Activated naive CD4-positive, alpha-beta T cell treated with anti-CD3 and anti-CD28 coated beads, Interleukin-2, amount 10 ng/mL, durations not matched to agents 7 days and 5 days (primary cell): ENCODE results near the gene KIF26B.
"Not testable (repeated sequence)": the region's sequence is repeated elsewhere in the genome, so short reads cannot be mapped to it uniquely, and the experiment has no call there.

Source experiments
- CTCF ChIA-PET: fragments of 350-600 bp; sonication (Branson Sonifier 250); formaldehyde crosslinking; loops from one replicate; lab custom pipeline; 2021; ENCODE audit warnings: antibody characterized with exemption; lab: Charles Lee
- DNase-seq: peaks from one replicate; pipeline ENCODE4 v3.0.0-alpha.2; 2020
- H3K27ac Mint-ChIP-seq: one replicate; pipeline ENCODE4 v1.8.0; 2021; ENCODE audit warnings: mild to moderate bottlenecking, moderate library complexity, mixed read lengths
- H3K27me3 Mint-ChIP-seq: one replicate; pipeline ENCODE4 v1.8.0; 2021; ENCODE audit warnings: mild to moderate bottlenecking, mixed read lengths
- H3K36me3 Mint-ChIP-seq: one replicate; pipeline ENCODE4 v1.8.0; 2021; ENCODE audit warnings: mixed read lengths
- H3K4me1 Mint-ChIP-seq: one replicate; pipeline ENCODE4 v1.8.0; 2021; ENCODE audit warnings: mixed read lengths
- H3K4me3 Mint-ChIP-seq: one replicate; pipeline ENCODE4 v1.8.0; 2021; ENCODE audit warnings: mild to moderate bottlenecking, moderate library complexity, mixed read lengths
- H3K9me3 Mint-ChIP-seq: one replicate; pipeline ENCODE4 v1.8.0; 2021; ENCODE audit warnings: mixed read lengths

The KIF26B gene

GRCh38 chr1:245319094-245319493 lies 164.3 kb downstream of the KIF26B start:
- CTCF ChIA-PET = no interaction called here
- no peaks in the 10 kb centered on the region for H3K9me3 Mint-ChIP-seq
- H3K4me1 Mint-ChIP-seq = no peaks in the 10 kb centered on the region
- no peak overlapping the region for H3K27ac Mint-ChIP-seq
- H3K36me3 Mint-ChIP-seq = no peaks in the 10 kb centered on the region
- H3K4me3 Mint-ChIP-seq = no peak overlapping the region
- DNase-seq = no peak
- H3K27me3 Mint-ChIP-seq = no peaks in the 10 kb centered on the region

- CTCF ChIA-PET = interaction anchor here (1.0 kb wide), 1 partner anchor 173 kb away, joined by 3 read pairs; no protein-coding TSS in a partner anchor
- no peak overlapping the region for H3K4me3 Mint-ChIP-seq
- DNase-seq = no peak
- H3K9me3 Mint-ChIP-seq = no peaks in the 10 kb centered on the region
- H3K4me1 Mint-ChIP-seq = no peaks in the 10 kb centered on the region
- H3K27me3 Mint-ChIP-seq = no peaks in the 10 kb centered on the region
- no peaks in the 10 kb centered on the region for H3K36me3 Mint-ChIP-seq
- no peak overlapping the region for H3K27ac Mint-ChIP-seq
Observed at GRCh38 chr1:245322673-245323072, 167.9 kb downstream of the KIF26B start.

GRCh38 chr1:245323765-245324164 lies 169.0 kb downstream of the KIF26B start:
- H3K27me3 Mint-ChIP-seq, H3K4me3 Mint-ChIP-seq, H3K36me3 Mint-ChIP-seq, H3K27ac Mint-ChIP-seq, H3K9me3 Mint-ChIP-seq, CTCF ChIA-PET, H3K4me1 Mint-ChIP-seq, DNase-seq: not testable (repeated sequence)

- DNase-seq = no peak
- Mint-ChIP-seq H3K36me3 (no peaks in the 10 kb centered on the region), H3K27me3 (peaks cover 3% of the 10 kb centered on the region), H3K4me1 (no peaks in the 10 kb centered on the region), H3K4me3 (no peak overlapping the region), H3K9me3 (no peaks in the 10 kb centered on the region), H3K27ac (no peak overlapping the region)
- CTCF ChIA-PET = no interaction called here
Observed at GRCh38 chr1:245325922-245326795, 171.4 kb downstream of the KIF26B start.

- no peaks in the 10 kb centered on the region for H3K36me3 Mint-ChIP-seq
- CTCF ChIA-PET = no interaction called here
- H3K4me1 Mint-ChIP-seq = no peaks in the 10 kb centered on the region
- H3K27ac Mint-ChIP-seq = no peak overlapping the region
- no peak for DNase-seq
- H3K4me3 Mint-ChIP-seq = no peak overlapping the region
- H3K27me3 Mint-ChIP-seq = peaks cover 3% of the 10 kb centered on the region
- no peaks in the 10 kb centered on the region for H3K9me3 Mint-ChIP-seq
Observed at GRCh38 chr1:245327360-245327759, 172.6 kb downstream of the KIF26B start.

GRCh38 chr1:245327842-245328241 lies 173.1 kb downstream of the KIF26B start:
- H3K27me3 Mint-ChIP-seq = peaks cover 3% of the 10 kb centered on the region
- H3K4me1 Mint-ChIP-seq = no peaks in the 10 kb centered on the region
- no peak for DNase-seq
- CTCF ChIA-PET = no interaction called here
- H3K9me3 Mint-ChIP-seq = no peaks in the 10 kb centered on the region
- no peak overlapping the region for H3K27ac Mint-ChIP-seq
- no peaks in the 10 kb centered on the region for H3K36me3 Mint-ChIP-seq
- no peak overlapping the region for H3K4me3 Mint-ChIP-seq

- Mint-ChIP-seq H3K9me3 (no peaks in the 10 kb centered on the region), H3K27me3 (peaks cover 3% of the 10 kb centered on the region), H3K36me3 (no peaks in the 10 kb centered on the region), H3K4me1 (no peaks in the 10 kb centered on the region), H3K27ac (no peak overlapping the region), H3K4me3 (no peak overlapping the region)
- no peak for DNase-seq
- CTCF ChIA-PET = no interaction called here
Observed at GRCh38 chr1:245330951-245331350, 176.2 kb downstream of the KIF26B start.

- CTCF ChIA-PET = no interaction called here
- no peak overlapping the region for H3K27ac Mint-ChIP-seq
- H3K4me3 Mint-ChIP-seq = no peak overlapping the region
- no peak for DNase-seq
- peaks cover 8% of the 10 kb centered on the region for H3K27me3 Mint-ChIP-seq
- H3K4me1 Mint-ChIP-seq = no peaks in the 10 kb centered on the region
- no peaks in the 10 kb centered on the region for H3K9me3 Mint-ChIP-seq
- no peaks in the 10 kb centered on the region for H3K36me3 Mint-ChIP-seq
Observed at GRCh38 chr1:245332085-245332484, 177.3 kb downstream of the KIF26B start.

- DNase-seq = no peak
- H3K27me3 Mint-ChIP-seq = peaks cover 8% of the 10 kb centered on the region
- no peak overlapping the region for H3K4me3 Mint-ChIP-seq
- H3K9me3 Mint-ChIP-seq = no peaks in the 10 kb centered on the region
- H3K36me3 Mint-ChIP-seq = no peaks in the 10 kb centered on the region
- CTCF ChIA-PET = no interaction called here
- no peaks in the 10 kb centered on the region for H3K4me1 Mint-ChIP-seq
- H3K27ac Mint-ChIP-seq = no peak overlapping the region
Observed at GRCh38 chr1:245332513-245332912, 177.7 kb downstream of the KIF26B start.

GRCh38 chr1:245334235-245334634 lies 179.4 kb downstream of the KIF26B start:
- Mint-ChIP-seq H3K27ac (no peak overlapping the region), H3K36me3 (no peaks in the 10 kb centered on the region), H3K9me3 (no peaks in the 10 kb centered on the region), H3K4me3 (no peak overlapping the region), H3K27me3 (peaks cover 4% of the 10 kb centered on the region), H3K4me1 (peaks cover 4% of the 10 kb centered on the region)
- no peak for DNase-seq
- CTCF ChIA-PET = interaction anchor here (1.0 kb wide), 1 partner anchor 181 kb away, joined by 3 read pairs; no protein-coding TSS in a partner anchor

GRCh38 chr1:245334827-245335490 lies 180.2 kb downstream of the KIF26B start:
- DNase-seq = no peak
- Mint-ChIP-seq H3K27ac (no peak overlapping the region), H3K27me3 (peaks cover 4% of the 10 kb centered on the region), H3K9me3 (no peaks in the 10 kb centered on the region), H3K4me1 (peaks cover 4% of the 10 kb centered on the region), H3K36me3 (no peaks in the 10 kb centered on the region), H3K4me3 (no peak overlapping the region)
- CTCF ChIA-PET = interaction anchor here (1.0 kb wide), 1 partner anchor 182 kb away, joined by 3 read pairs; no protein-coding TSS in a partner anchor

- H3K36me3 Mint-ChIP-seq, H3K27me3 Mint-ChIP-seq, H3K4me1 Mint-ChIP-seq, CTCF ChIA-PET, H3K27ac Mint-ChIP-seq, H3K9me3 Mint-ChIP-seq, DNase-seq, H3K4me3 Mint-ChIP-seq: not testable (repeated sequence)
Observed at GRCh38 chr1:245335684-245336083, 180.9 kb downstream of the KIF26B start.

- Mint-ChIP-seq H3K4me1 (peaks cover 4% of the 10 kb centered on the region), H3K27ac (no peak overlapping the region), H3K36me3 (no peaks in the 10 kb centered on the region), H3K4me3 (no peak overlapping the region), H3K9me3 (no peaks in the 10 kb centered on the region), H3K27me3 (peaks cover 4% of the 10 kb centered on the region)
- DNase-seq = no peak
- CTCF ChIA-PET = no interaction called here
Observed at GRCh38 chr1:245336149-245336983, 181.6 kb downstream of the KIF26B start.

GRCh38 chr1:245336984-245337355 lies 182.2 kb downstream of the KIF26B start:
- H3K4me3 Mint-ChIP-seq, CTCF ChIA-PET, H3K9me3 Mint-ChIP-seq, H3K27ac Mint-ChIP-seq, H3K4me1 Mint-ChIP-seq, H3K27me3 Mint-ChIP-seq, DNase-seq, H3K36me3 Mint-ChIP-seq: not testable (repeated sequence)
